HG03469 (cell line): Measurements from ENCODE around the gene PATJ.

ENCODE experiments used
- ATAC-seq: cut with Tn5 transposase; IDR thresholded peaks from one replicate; pipeline ENCODE4 v1.9.1; 2021; ENCODE audit warnings: mild to moderate bottlenecking, moderate library complexity, moderate number of reproducible peaks; ENCODE audit not compliant: unreplicated experiment

The PATJ gene

GRCh38 chr1:62038594-62039284 lies 296.5 kb downstream of the PATJ start:
- no peak for ATAC-seq

- ATAC-seq: no peak
These were observed 298.2 kb downstream of the PATJ start for GRCh38 chr1:62040450-62040849.

- no peak for ATAC-seq
These were observed 298.7 kb downstream of the PATJ start for GRCh38 chr1:62040973-62041372.

GRCh38 chr1:62043154-62043553 lies 300.9 kb downstream of the PATJ start:
- ATAC-seq: no peak

GRCh38 chr1:62045574-62045973 lies 303.3 kb downstream of the PATJ start:
- ATAC-seq: no peak

- no peak for ATAC-seq
These were observed 304.6 kb downstream of the PATJ start for GRCh38 chr1:62046927-62047326.

GRCh38 chr1:62050165-62050564 lies 307.9 kb downstream of the PATJ start:
- no peak for ATAC-seq

GRCh38 chr1:62052946-62053345 lies 310.7 kb downstream of the PATJ start:
- ATAC-seq: no peak

- no peak for ATAC-seq
These were observed 311.9 kb downstream of the PATJ start for GRCh38 chr1:62054188-62054587.

- ATAC-seq: no peak
These were observed 314.9 kb downstream of the PATJ start for GRCh38 chr1:62057230-62057629.

- ATAC-seq: no peak
These were observed 315.5 kb downstream of the PATJ start for GRCh38 chr1:62057641-62058290.

- no peak for ATAC-seq
These were observed 316.7 kb downstream of the PATJ start for GRCh38 chr1:62058956-62059355.

- no peak for ATAC-seq
These were observed 319.8 kb downstream of the PATJ start for GRCh38 chr1:62062087-62062486.

GRCh38 chr1:62064829-62065407 lies 322.6 kb downstream of the PATJ start:
- ATAC-seq: no peak

GRCh38 chr1:62066713-62067112 lies 324.4 kb downstream of the PATJ start:
- ATAC-seq: no peak

- ATAC-seq: no peak
These were observed 326.1 kb downstream of the PATJ start for GRCh38 chr1:62068416-62068843.

- ATAC-seq: no peak
These were observed 326.7 kb downstream of the PATJ start for GRCh38 chr1:62068978-62069377.

GRCh38 chr1:62070384-62071011 lies 328.2 kb downstream of the PATJ start:
- no peak for ATAC-seq

- ATAC-seq: no peak
These were observed 329.4 kb downstream of the PATJ start for GRCh38 chr1:62071695-62072094.

- no peak for ATAC-seq
These were observed 334.0 kb downstream of the PATJ start for GRCh38 chr1:62076286-62076685.

GRCh38 chr1:62077821-62078220 lies 335.5 kb downstream of the PATJ start:
- ATAC-seq: no peak
